OCI-LY7 (cell line): ENCODE measurements around the gene SLC16A11. TPM values are rescaled to one million over a fixed set of nuclear protein-coding genes. Genes with fewer than 3 reads are reported as not detected.

Experiments
- BruUV-seq: library from RNA; stranded (reverse); fragments of 400-500 nt; replicated peaks from 2 replicates; lab custom pipeline; 2021; lab: Mats Ljungman, UMichigan
- CTCF ChIA-PET: fragments of 300-600 bp; sonication (Branson Sonifier 250); formaldehyde crosslinking; loops from one replicate; lab custom pipeline; 2022; ENCODE audit warnings: antibody characterized with exemption; ENCODE audit not compliant: unreplicated experiment; lab: Charles Lee
- POLR2A ChIA-PET: fragments of 300-600 bp; sonication (Branson Sonifier 250); formaldehyde crosslinking; loops from one replicate; lab custom pipeline; 2022; ENCODE audit warnings: antibody characterized with exemption; lab: Charles Lee
- DNase-seq: peaks from one replicate; pipeline ENCODE4 v3.0.0-alpha.2; 2015; ENCODE audit warnings: low spot score
- H2AFZ ChIP-seq: fragments of 200-600 bp; sonication (generic), shearing (Covaris generic); 2 replicates; pipeline ENCODE4 v1.6.1; 2014; ENCODE audit warnings: mild to moderate bottlenecking, antibody characterized with exemption, low read length, moderate library complexity
- H3K27ac ChIP-seq: fragments of 200-600 bp; sonication (generic); 2 replicates; pipeline ENCODE4 v1.5.1; 2014; ENCODE audit warnings: mixed run types, low read depth, mild to moderate bottlenecking, moderate library complexity, low read length, inconsistent platforms; ENCODE audit not compliant: poor library complexity, severe bottlenecking
- H3K36me3 ChIP-seq: fragments of 200-600 bp; sonication (generic); 2 replicates; pipeline ENCODE4 v1.6.1; 2014; ENCODE audit warnings: mild to moderate bottlenecking, antibody characterized with exemption, low read length, moderate library complexity, mixed read lengths; ENCODE audit not compliant: insufficient read depth
- H3K4me1 ChIP-seq: fragments of 200-600 bp; sonication (generic); 2 replicates; pipeline ENCODE4 v1.5.1; 2014; ENCODE audit warnings: mild to moderate bottlenecking, low read length; ENCODE audit not compliant: insufficient read depth, poor library complexity, severe bottlenecking
- H3K4me2 ChIP-seq: fragments of 200-600 bp; sonication (generic); 2 replicates; pipeline ENCODE4 v1.6.1; 2014; ENCODE audit warnings: mild to moderate bottlenecking, low read length
- H3K4me3 ChIP-seq: fragments of 200-600 bp; sonication (generic); 2 replicates; pipeline ENCODE4 v1.5.1; 2014; ENCODE audit warnings: mild to moderate bottlenecking, low read depth, low read length; ENCODE audit not compliant: poor library complexity, severe bottlenecking
- H3K79me2 ChIP-seq: fragments of 200-600 bp; sonication (generic); 2 replicates; pipeline ENCODE4 v1.6.1; 2016; ENCODE audit warnings: low read depth, mild to moderate bottlenecking, low read length, moderate library complexity, mixed read lengths; ENCODE audit not compliant: insufficient read depth
- H3K9me2 ChIP-seq: fragments of 200-600 bp; sonication (generic); 2 replicates; pipeline ENCODE4 v1.6.1; 2016; ENCODE audit warnings: mild to moderate bottlenecking, low read length, mixed read lengths; ENCODE audit not compliant: insufficient read depth
- H3K9me3 ChIP-seq: fragments of 200-600 bp; sonication (generic); 2 replicates; pipeline ENCODE4 v1.6.1; 2014; ENCODE audit warnings: mild to moderate bottlenecking, mixed run types, low read length, mixed read lengths
- H4K20me1 ChIP-seq: fragments of 200-600 bp; sonication (generic); 2 replicates; pipeline ENCODE4 v1.6.1; 2014; ENCODE audit warnings: mild to moderate bottlenecking, antibody characterized with exemption, low read length, moderate library complexity, mixed read lengths; ENCODE audit not compliant: insufficient read depth
- CTCF ChIP-seq: fragments of 200-600 bp; sonication (generic); conservative IDR thresholded peaks from 2 replicates; pipeline ENCODE4 v1.5.1; 2014; ENCODE audit warnings: mild to moderate bottlenecking, antibody characterized with exemption, low read length, moderate library complexity, mixed read lengths
- EZH2phosphoT487 ChIP-seq: fragments of 200-600 bp; sonication (generic); IDR thresholded peaks from 2 replicates; pipeline ENCODE4 v1.6.1; 2018; ENCODE audit warnings: low read depth, borderline replicate concordance, mild to moderate bottlenecking, mixed run types, antibody characterized with exemption, low read length, moderate library complexity, mixed read lengths
- intact Hi-C: fragments of 100-400 bp; cut with micrococcal nuclease; formaldehyde crosslinking; loops from one replicate; pipeline ENCODE4 v1.10.0; 2022; ENCODE audit not compliant: unreplicated experiment
- total RNA-seq, 2 experiments: library from RNA; depleted of rRNA in 1 of 2; stranded (reverse); fragments of >200 nt in 1 of 2; shearing (Covaris generic) in 1 of 2; gene quantifications; 2 replicates each; pipeline ENCODE4 v1.2.3, GENCODE V29; 2014 to 2022

Gene SLC16A11
- total RNA-seq, 2 experiments from 2014 or later = not detected

GRCh38 chr17:7019839-7020519 lies 23.9 kb downstream of the SLC16A11 start:
- CTCF ChIA-PET = no interaction called here
- peaks cover 21% of the 10 kb centered on the region for H3K4me1 ChIP-seq
- no peaks in the 10 kb centered on the region for H3K9me3 ChIP-seq
- POLR2A ChIA-PET = no interaction called here
- H3K9me2 ChIP-seq = no peaks in the 10 kb centered on the region
- intact Hi-C loops = loop anchor here (5.0 kb wide), 1 partner anchor 108 kb away; no protein-coding TSS in a partner anchor
- H2AFZ ChIP-seq = no peak overlapping the region
- no peaks in the 10 kb centered on the region for H4K20me1 ChIP-seq
- DNase-seq = no peak
- no peaks in the 10 kb centered on the region for H3K79me2 ChIP-seq
- TF ChIP-seq CTCF (no peak), EZH2phosphoT487 (no peak)
- BruUV-seq = no TSS peak
- H3K27ac ChIP-seq = no peak overlapping the region
- H3K4me3 ChIP-seq = no peak overlapping the region
- H3K36me3 ChIP-seq = peaks cover 13% of the 10 kb centered on the region; the same call in 1 of the 2 replicates
- no peak overlapping the region for H3K4me2 ChIP-seq

DNA sequence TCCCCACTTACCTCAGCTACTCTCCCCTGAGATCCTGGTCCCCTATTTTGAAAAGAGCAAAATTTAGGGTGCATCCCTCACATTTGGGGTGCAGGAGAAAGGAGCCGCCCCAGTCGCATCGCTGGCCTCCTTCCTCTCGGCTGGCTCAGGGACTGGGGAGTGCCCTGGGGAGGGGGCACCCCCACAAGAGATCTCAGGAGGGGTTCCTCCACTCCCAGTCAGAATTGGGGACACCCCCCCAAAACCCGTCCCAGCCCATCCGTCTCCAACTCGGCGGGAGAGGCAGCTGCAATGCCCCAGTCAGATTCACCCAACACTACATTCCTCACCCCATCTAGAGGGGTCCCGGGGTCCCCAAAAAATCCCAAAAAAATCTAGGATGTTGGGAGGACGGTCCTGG lies 24.5 kb downstream of the SLC16A11 start:
- H3K9me3 ChIP-seq = no peaks in the 10 kb centered on the region
- no peak overlapping the region for H3K27ac ChIP-seq
- POLR2A ChIA-PET = no interaction called here
- no peak for DNase-seq
- no peak overlapping the region for H2AFZ ChIP-seq
- peaks cover 13% of the 10 kb centered on the region; the same call in 1 of the 2 replicates for H3K36me3 ChIP-seq
- no peak overlapping the region for H3K4me3 ChIP-seq
- no peaks in the 10 kb centered on the region for H3K79me2 ChIP-seq
- H3K4me2 ChIP-seq = no peak overlapping the region
- H3K4me1 ChIP-seq = peaks cover 21% of the 10 kb centered on the region
- CTCF ChIA-PET = no interaction called here
- intact Hi-C loops = no loop called here
- BruUV-seq = no TSS peak
- no peaks in the 10 kb centered on the region for H4K20me1 ChIP-seq
- H3K9me2 ChIP-seq = no peaks in the 10 kb centered on the region
- TF ChIP-seq EZH2phosphoT487 (no peak), CTCF (no peak)

- CTCF ChIA-PET = no interaction called here
- DNase-seq = no peak
- no peak overlapping the region for H3K4me3 ChIP-seq
- H3K27ac ChIP-seq = no peak overlapping the region
- POLR2A ChIA-PET = interaction anchor here (0.6 to 1.5 kb wide), 2 partner anchors 17 to 31 kb away, joined by 4 to 5 read pairs; partner anchors contain the start of gene SLC16A13
- H3K9me3 ChIP-seq = no peaks in the 10 kb centered on the region
- intact Hi-C loops = no loop called here
- H3K9me2 ChIP-seq = no peaks in the 10 kb centered on the region
- no peak for TF ChIP-seq CTCF
- TF ChIP-seq EZH2phosphoT487 = no peak
- no peaks in the 10 kb centered on the region for H4K20me1 ChIP-seq
- no TSS peak for BruUV-seq
- H3K36me3 ChIP-seq = peaks cover 20% of the 10 kb centered on the region
- H3K4me1 ChIP-seq = peaks cover 21% of the 10 kb centered on the region
- peaks cover 5% of the 10 kb centered on the region; the same call in 1 of the 2 replicates for H3K79me2 ChIP-seq
- no peak overlapping the region for H2AFZ ChIP-seq
- no peak overlapping the region for H3K4me2 ChIP-seq
Measured at GRCh38 chr17:7018331-7018964, 25.4 kb downstream of the SLC16A11 start.
